ENCODE results near the gene DCN.

DCN gene

DNA sequence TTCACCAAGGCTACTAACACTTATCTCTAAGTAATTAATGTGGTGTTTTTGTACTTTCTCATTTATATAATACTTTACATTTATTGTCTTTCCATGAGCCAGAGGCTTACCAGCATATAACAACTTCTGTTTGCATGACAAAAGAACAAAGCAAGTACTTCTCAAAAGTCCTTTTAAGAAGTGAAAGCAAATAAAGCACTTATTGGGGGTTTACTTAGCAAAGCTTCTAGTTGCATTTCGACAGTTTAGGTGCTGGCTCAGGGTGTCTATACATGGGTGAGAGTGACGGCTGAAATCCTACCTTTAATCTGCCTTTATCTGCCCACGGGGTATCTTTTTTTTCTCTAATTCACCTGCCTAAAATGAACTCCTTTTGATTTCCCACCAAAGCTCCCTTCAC is 21.0 kb upstream of the DCN start:
- H2AFZ ChIP-seq (ENCODE audit: low read length) = peak overlapping the region; percentile 43
- no peaks in the 10 kb centered on the region for H3K4me1 ChIP-seq (ENCODE audit: control insufficient read depth in 2 of 2, insufficient read depth in 1 of 2, low read depth in 1 of 2, low read length in 2 of 2)
- no peak overlapping the region for H3K4me3 ChIP-seq (ENCODE audit: low read length in 2 of 2)
- H3K4ac ChIP-seq (ENCODE audit: low read length) = no peak overlapping the region
- H3K9ac ChIP-seq (ENCODE audit: low read depth, low read length, poor library complexity) = no peak overlapping the region
- no peaks in the 10 kb centered on the region for H3K9me3 ChIP-seq (replicated peaks in 1 of 2; ENCODE audit: control insufficient read depth in 2 of 2, insufficient read depth in 1 of 2, low read depth in 1 of 2, low read length in 2 of 2)
- no peaks in the 10 kb centered on the region for H3K79me1 ChIP-seq (ENCODE audit: low read depth, low read length)
- no peak overlapping the region for H2BK15ac ChIP-seq (ENCODE audit: low read length)
- no peak overlapping the region for H2BK120ac ChIP-seq (ENCODE audit: low read depth, low read length)
- no peak overlapping the region for H2AK5ac ChIP-seq (ENCODE audit: low read depth, low read length)
- no peak for DNase-seq (ENCODE audit: low spot score)
- H2BK5ac ChIP-seq (ENCODE audit: low read length) = no peak overlapping the region
- H3K18ac ChIP-seq (ENCODE audit: low read length) = no peak overlapping the region
- H4K8ac ChIP-seq (ENCODE audit: low read depth, low read length) = no peak overlapping the region
- no peak overlapping the region for H3K4me2 ChIP-seq (ENCODE audit: insufficient read depth, low read length, poor library complexity, severe bottlenecking)
- no peak overlapping the region for H3K23ac ChIP-seq (ENCODE audit: low read depth, low read length, poor library complexity)
- no peak overlapping the region for H2BK12ac ChIP-seq (ENCODE audit: low read length)
- no peak overlapping the region for H3K14ac ChIP-seq (ENCODE audit: low read length)
- no peaks in the 10 kb centered on the region for H3K27me3 ChIP-seq (ENCODE audit: control insufficient read depth in 3 of 3, insufficient read depth in 3 of 3, low read depth in 1 of 3, low read length in 3 of 3)
- H4K91ac ChIP-seq (ENCODE audit: low read depth, low read length, poor library complexity) = no peak overlapping the region
- H3K27ac ChIP-seq (replicated peaks; ENCODE audit: low read length) = no peak overlapping the region
- no CpG with 5 or more reads among the region's 3 CpGs for WGBS, 2 donors (ENCODE audit: extremely low coverage in 2 of 2, insufficient read length in 2 of 2, insufficient replicate concordance in 1 of 2)
- H3K36me3 ChIP-seq (replicated peaks in 1 of 2; ENCODE audit: control insufficient read depth in 2 of 2, insufficient read depth in 2 of 2, low read length in 2 of 2) = no peaks in the 10 kb centered on the region

DNA sequence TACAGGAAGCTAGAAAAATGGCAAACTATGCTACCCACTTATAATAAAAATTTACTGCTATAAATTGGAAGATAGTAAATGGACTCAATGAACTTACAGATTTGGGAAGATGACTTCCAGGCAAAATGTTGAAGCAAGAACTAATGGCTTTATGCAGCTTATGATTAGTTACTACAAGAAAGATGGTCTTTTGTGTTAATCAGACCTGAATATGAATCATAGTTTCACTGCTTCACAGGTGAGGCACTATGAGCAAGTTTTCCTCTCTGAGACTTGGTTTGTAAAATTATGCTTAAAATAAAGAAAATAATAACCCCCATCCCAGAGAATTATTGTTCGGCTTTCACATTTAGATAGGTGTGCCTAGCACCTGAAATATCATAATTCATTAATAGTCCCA is 19.8 kb upstream of the DCN start:
- no peak overlapping the region for H3K27ac ChIP-seq (replicated peaks; ENCODE audit: low read length)
- no peak overlapping the region for H4K8ac ChIP-seq (ENCODE audit: low read depth, low read length)
- DNase-seq (ENCODE audit: low spot score) = no peak
- H3K23ac ChIP-seq (ENCODE audit: low read depth, low read length, poor library complexity) = no peak overlapping the region
- H2BK15ac ChIP-seq (ENCODE audit: low read length) = no peak overlapping the region
- no peaks in the 10 kb centered on the region for H3K9me3 ChIP-seq (replicated peaks in 1 of 2; ENCODE audit: control insufficient read depth in 2 of 2, insufficient read depth in 1 of 2, low read depth in 1 of 2, low read length in 2 of 2)
- H2BK12ac ChIP-seq (ENCODE audit: low read length) = no peak overlapping the region
- no peak overlapping the region for H3K18ac ChIP-seq (ENCODE audit: low read length)
- H3K36me3 ChIP-seq (replicated peaks in 1 of 2; ENCODE audit: control insufficient read depth in 2 of 2, insufficient read depth in 2 of 2, low read length in 2 of 2) = no peaks in the 10 kb centered on the region
- no peak overlapping the region for H3K4ac ChIP-seq (ENCODE audit: low read length)
- H3K4me2 ChIP-seq (ENCODE audit: insufficient read depth, low read length, poor library complexity, severe bottlenecking) = no peak overlapping the region
- no peaks in the 10 kb centered on the region for H3K27me3 ChIP-seq (ENCODE audit: control insufficient read depth in 3 of 3, insufficient read depth in 3 of 3, low read depth in 1 of 3, low read length in 3 of 3)
- H4K91ac ChIP-seq (ENCODE audit: low read depth, low read length, poor library complexity) = no peak overlapping the region
- H2AK5ac ChIP-seq (ENCODE audit: low read depth, low read length) = no peak overlapping the region
- H3K4me1 ChIP-seq (ENCODE audit: control insufficient read depth in 2 of 2, insufficient read depth in 1 of 2, low read depth in 1 of 2, low read length in 2 of 2) = no peaks in the 10 kb centered on the region
- H2BK120ac ChIP-seq (ENCODE audit: low read depth, low read length) = no peak overlapping the region
- H3K79me1 ChIP-seq (ENCODE audit: low read depth, low read length) = no peaks in the 10 kb centered on the region
- H3K4me3 ChIP-seq (ENCODE audit: low read length in 2 of 2) = no peak overlapping the region
- no peak overlapping the region for H2AFZ ChIP-seq (ENCODE audit: low read length)
- H2BK5ac ChIP-seq (ENCODE audit: low read length) = no peak overlapping the region
- H3K14ac ChIP-seq (ENCODE audit: low read length) = no peak overlapping the region
- H3K9ac ChIP-seq (ENCODE audit: low read depth, low read length, poor library complexity) = no peak overlapping the region
- no CpG with 5 or more reads among the region's 1 CpG for WGBS, 2 donors (ENCODE audit: extremely low coverage in 2 of 2, insufficient read length in 2 of 2, insufficient replicate concordance in 1 of 2)

DNA sequence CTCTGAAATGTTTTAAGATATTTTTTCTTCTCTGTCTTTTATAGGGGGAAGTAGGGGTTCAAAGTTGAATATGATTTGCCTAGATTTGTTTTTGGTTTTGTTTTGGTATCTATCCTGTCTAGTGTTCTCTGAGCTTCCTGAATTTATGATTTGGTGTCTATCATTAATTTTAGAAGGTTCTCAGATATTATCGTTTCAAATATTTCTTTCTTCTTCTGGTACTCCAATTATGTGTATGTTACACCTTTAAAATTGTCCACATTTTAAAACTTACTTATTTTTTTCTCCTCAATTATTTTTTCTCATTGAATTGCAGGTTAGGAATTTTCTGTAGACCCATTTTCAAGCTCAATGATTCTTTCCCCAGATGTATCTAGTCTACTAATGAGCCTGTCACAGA is 13.8 kb upstream of the DCN start:
- Histone ChIP-seq H3K4me2 (ENCODE audit: insufficient read depth, low read length, poor library complexity, severe bottlenecking) (no peak overlapping the region), H2BK5ac (ENCODE audit: low read length) (no peak overlapping the region), H3K79me1 (ENCODE audit: low read depth, low read length) (no peaks in the 10 kb centered on the region), H3K14ac (ENCODE audit: low read length) (no peak overlapping the region), H2AFZ (ENCODE audit: low read length) (no peak overlapping the region), H4K8ac (ENCODE audit: low read depth, low read length) (no peak overlapping the region), H2BK12ac (ENCODE audit: low read length) (no peak overlapping the region), H3K4me1 (ENCODE audit: control insufficient read depth in 2 of 2, insufficient read depth in 1 of 2, low read depth in 1 of 2, low read length in 2 of 2) (no peaks in the 10 kb centered on the region), H2BK120ac (ENCODE audit: low read depth, low read length) (no peak overlapping the region), H3K4me3 (ENCODE audit: low read length in 2 of 2) (no peak overlapping the region), H3K27ac (replicated peaks; ENCODE audit: low read length) (no peak overlapping the region), H2BK15ac (ENCODE audit: low read length) (no peak overlapping the region), H3K9me3 (replicated peaks in 1 of 2; ENCODE audit: control insufficient read depth in 2 of 2, insufficient read depth in 1 of 2, low read depth in 1 of 2, low read length in 2 of 2) (peaks cover 0 to 3% of the 10 kb centered on the region in 2 donors), H3K36me3 (replicated peaks in 1 of 2; ENCODE audit: control insufficient read depth in 2 of 2, insufficient read depth in 2 of 2, low read length in 2 of 2) (no peaks in the 10 kb centered on the region), H3K9ac (ENCODE audit: low read depth, low read length, poor library complexity) (no peak overlapping the region), H3K27me3 (ENCODE audit: control insufficient read depth in 3 of 3, insufficient read depth in 3 of 3, low read depth in 1 of 3, low read length in 3 of 3) (no peaks in the 10 kb centered on the region), H3K23ac (ENCODE audit: low read depth, low read length, poor library complexity) (no peak overlapping the region), H2AK5ac (ENCODE audit: low read depth, low read length) (no peak overlapping the region), H3K18ac (ENCODE audit: low read length) (no peak overlapping the region), H4K91ac (ENCODE audit: low read depth, low read length, poor library complexity) (no peak overlapping the region), H3K4ac (ENCODE audit: low read length) (no peak overlapping the region)
- no peak for DNase-seq (ENCODE audit: low spot score)
- no CpG with 5 or more reads among the region's 1 CpG for WGBS, 2 donors (ENCODE audit: extremely low coverage in 2 of 2, insufficient read length in 2 of 2, insufficient replicate concordance in 1 of 2)

DNA sequence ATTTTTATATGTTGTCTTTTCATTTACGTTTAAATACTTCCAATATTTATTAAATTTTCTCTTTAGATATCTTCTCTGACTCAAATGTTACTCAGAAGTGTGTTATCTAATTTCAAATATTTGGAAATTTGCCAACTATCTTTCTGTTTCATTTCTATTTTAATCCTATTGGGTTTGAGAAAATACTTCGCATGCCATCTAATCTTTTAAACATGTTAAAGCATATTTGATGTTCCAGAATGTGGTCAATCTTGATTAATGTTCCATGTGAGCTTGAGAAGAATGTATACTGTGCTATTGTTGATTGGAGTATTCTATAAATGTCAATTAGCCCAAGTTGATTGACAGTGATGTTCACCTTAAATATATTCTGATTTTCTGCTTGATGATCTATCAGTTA is 11.9 kb upstream of the DCN start:
- Histone ChIP-seq H3K4ac (ENCODE audit: low read length) (no peak overlapping the region), H3K27me3 (ENCODE audit: control insufficient read depth in 3 of 3, insufficient read depth in 3 of 3, low read depth in 1 of 3, low read length in 3 of 3) (no peaks in the 10 kb centered on the region), H3K4me3 (ENCODE audit: low read length in 2 of 2) (no peak overlapping the region), H2BK5ac (ENCODE audit: low read length) (no peak overlapping the region), H3K79me1 (ENCODE audit: low read depth, low read length) (no peaks in the 10 kb centered on the region), H3K23ac (ENCODE audit: low read depth, low read length, poor library complexity) (no peak overlapping the region), H2BK120ac (ENCODE audit: low read depth, low read length) (no peak overlapping the region), H4K8ac (ENCODE audit: low read depth, low read length) (no peak overlapping the region), H3K18ac (ENCODE audit: low read length) (no peak overlapping the region), H2AK5ac (ENCODE audit: low read depth, low read length) (no peak overlapping the region), H3K27ac (replicated peaks; ENCODE audit: low read length) (no peak overlapping the region), H3K14ac (ENCODE audit: low read length) (no peak overlapping the region), H3K36me3 (replicated peaks in 1 of 2; ENCODE audit: control insufficient read depth in 2 of 2, insufficient read depth in 2 of 2, low read length in 2 of 2) (no peaks in the 10 kb centered on the region), H3K9me3 (replicated peaks in 1 of 2; ENCODE audit: control insufficient read depth in 2 of 2, insufficient read depth in 1 of 2, low read depth in 1 of 2, low read length in 2 of 2) (peaks cover 0 to 3% of the 10 kb centered on the region in 2 donors), H4K91ac (ENCODE audit: low read depth, low read length, poor library complexity) (no peak overlapping the region), H2BK15ac (ENCODE audit: low read length) (no peak overlapping the region), H3K4me1 (ENCODE audit: control insufficient read depth in 2 of 2, insufficient read depth in 1 of 2, low read depth in 1 of 2, low read length in 2 of 2) (no peaks in the 10 kb centered on the region), H2BK12ac (ENCODE audit: low read length) (no peak overlapping the region), H2AFZ (ENCODE audit: low read length) (no peak overlapping the region), H3K4me2 (ENCODE audit: insufficient read depth, low read length, poor library complexity, severe bottlenecking) (no peak overlapping the region), H3K9ac (ENCODE audit: low read depth, low read length, poor library complexity) (no peak overlapping the region)
- WGBS, 2 donors (ENCODE audit: extremely low coverage in 2 of 2, insufficient read length in 2 of 2, insufficient replicate concordance in 1 of 2) = 100% methylated on average over 1 of the region's 2 CpGs; no CpG with 5 or more reads in 1 of the 2 donors
- no peak for DNase-seq (ENCODE audit: low spot score)
